Islet of Langerhans (tissue), 1 donor: ENCODE results near the gene COA8.

Source experiments
- FAIRE-seq: peaks from one replicate; lab custom pipeline; 2011; peaks lifted over from hg19 to GRCh38; lab: Jason Lieb, UNC

The COA8 gene

DNA sequence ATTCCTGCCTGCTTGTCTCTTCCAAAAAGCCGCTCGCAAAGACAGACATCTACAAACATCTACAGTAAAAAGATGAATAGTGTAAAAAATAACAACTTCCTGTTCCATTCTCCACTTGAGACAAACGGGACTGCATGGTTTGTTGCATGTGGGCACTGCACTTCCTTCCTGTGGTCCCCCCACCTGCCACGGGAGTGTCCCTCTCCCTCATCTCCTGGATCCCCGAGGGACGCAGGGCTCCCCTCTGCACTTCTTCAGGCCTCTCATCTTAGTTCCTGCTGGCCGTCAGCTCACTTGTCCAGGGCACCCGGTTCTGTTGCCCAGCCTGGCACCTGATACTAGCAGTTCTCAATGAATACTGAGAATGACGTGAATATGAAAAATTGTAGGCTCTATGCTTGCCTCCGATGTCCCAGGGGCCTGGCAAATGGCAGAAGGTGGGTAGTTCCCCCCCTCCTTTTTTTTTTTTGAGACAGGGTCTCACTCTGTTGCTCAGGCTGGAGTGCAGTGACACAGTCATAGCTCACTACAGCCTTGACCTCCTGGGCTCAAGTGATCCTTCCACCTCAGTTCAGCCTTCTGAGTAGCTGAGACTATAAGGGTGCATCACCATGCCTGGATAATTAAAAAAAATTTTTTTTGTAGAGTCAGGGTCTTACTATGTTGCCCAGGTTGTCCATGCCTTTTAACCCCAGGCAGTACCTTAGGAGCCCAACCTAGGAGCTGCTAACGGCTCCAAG is 62.8 kb downstream of the COA8 start:
- no peak for FAIRE-seq

DNA sequence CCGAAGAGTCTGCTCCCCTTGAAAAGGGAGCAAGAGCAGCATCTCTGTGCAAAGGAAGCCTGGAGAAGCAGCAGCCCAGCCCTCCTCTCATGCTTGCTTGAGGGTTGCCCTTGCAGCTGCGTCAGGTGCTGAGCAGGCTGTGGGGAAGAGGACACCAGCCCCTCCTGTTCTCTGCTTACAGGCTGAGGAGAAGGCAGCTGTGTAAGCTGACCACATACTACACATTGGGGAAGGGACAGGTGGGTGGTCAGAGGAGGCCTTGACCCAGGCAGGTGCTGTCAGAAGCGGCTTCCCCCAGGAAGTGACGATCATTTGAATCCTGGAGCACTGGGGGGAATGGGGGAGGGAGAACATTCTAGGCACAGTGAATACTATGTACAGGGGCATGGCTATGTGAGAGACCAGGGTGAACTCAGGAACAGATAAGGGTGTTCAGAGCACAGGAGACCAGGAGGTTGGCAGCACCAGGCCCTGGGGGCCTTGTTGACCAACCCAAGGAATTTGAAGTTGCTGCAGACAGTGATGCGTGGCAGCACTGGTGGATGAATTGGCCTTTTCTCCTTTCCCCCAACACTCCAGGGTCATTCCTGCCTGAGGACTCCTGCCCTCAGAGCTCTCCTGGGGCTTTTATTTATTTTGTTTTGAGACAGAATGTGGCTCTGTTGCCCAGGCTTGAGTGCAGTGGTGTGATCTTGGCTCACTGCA is 63.5 kb downstream of the COA8 start:
- FAIRE-seq = no peak

DNA sequence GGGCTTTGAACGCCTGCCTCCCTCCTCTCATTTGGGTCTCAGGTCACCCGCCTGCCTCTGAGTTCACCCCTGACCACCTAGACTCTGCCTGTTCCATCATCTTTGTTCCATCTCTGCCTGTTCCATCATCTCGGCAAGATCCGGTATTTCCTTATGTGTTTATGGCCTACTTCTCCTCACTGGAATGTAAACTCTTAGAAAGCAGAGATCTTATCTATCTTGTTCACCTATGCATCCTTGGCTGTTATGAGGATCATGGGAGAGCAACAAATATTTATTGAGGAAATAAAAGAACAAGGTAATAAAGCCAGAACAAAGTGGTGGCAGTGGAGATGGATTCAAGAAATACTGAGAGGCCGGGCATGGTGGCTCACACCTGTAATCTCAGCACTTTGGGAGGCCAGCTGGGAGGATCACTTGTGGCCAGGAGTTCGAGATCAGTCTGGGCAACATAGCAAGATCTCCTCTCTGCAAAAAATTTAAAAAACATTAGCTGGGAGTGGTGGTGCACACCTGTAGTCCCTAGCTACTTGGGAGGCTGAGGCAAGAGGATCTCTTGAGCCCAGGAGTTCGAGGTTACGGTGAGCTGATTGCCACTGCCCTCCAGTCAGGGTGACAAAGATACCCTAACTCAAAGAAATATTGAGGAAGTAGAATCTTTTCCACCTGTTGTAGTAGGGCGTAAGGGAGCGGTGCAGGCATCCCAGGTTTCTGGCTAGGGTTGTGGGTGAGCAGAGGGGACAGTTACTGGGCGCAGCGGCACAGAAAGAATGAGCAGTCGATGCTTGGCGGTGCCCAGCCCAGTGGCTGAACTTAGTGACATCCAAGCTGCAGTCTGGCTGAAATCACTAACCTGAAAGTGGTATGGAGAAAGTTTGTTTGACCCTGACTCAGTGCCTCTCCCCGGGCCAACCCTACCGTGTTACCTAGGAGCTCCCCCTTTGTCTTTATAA is 64.6 kb downstream of the COA8 start:
- FAIRE-seq = no peak

DNA sequence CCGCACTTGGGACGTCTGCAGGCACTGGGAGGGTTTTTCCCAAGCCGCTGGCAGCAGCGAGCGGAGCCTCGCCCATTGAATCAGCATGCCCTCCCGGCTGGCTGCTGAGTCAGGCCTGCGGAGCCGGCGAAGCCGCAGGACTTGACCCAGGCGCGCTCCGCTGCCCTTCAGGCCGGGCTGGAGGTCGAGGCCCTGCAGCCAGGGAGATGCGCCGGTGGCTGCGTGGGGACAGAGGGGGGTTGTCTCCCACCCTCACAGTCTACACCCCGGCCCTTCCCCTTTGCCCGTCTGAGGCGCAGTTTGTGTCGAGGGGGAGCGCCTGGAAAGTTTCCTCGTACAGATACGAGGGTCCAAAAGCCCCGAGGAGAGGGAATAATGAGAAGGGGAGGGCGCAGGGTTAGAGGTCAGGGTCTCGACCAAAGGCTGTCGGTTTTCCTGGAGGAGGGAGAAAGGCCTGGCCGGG is 65.5 kb downstream of the COA8 start:
- FAIRE-seq = no peak

DNA sequence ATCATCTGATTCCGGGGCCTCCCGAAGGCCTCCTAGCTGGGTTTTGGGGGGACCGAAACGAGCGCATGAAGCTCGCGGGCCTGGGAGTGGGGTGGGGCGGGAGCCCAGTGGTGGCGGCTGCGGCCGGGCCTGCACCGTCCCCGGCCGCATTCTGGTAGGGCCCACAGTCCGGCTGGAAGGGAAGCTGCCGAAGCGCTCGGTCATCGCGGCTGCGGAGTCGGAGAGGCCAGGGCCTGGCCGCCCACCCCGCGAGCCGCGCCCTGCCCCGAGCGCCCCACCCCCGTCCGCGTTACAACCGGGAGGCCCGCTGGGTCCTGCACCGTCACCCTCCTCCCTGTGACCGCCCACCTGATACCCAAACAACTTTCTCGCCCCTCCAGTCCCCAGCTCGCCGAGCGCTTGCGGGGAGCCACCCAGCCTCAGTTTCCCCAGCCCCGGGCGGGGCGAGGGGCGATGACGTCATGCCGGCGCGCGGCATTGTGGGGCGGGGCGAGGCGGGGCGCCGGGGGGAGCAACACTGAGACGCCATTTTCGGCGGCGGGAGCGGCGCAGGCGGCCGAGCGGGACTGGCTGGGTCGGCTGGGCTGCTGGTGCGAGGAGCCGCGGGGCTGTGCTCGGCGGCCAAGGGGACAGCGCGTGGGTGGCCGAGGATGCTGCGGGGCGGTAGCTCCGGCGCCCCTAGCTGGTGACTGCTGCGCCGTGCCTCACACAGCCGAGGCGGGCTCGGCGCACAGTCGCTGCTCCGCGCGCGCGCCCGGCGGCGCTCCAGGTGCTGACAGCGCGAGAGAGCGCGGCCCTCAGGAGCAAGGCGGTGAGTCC is 66.1 kb downstream of the COA8 start, which contains the start of gene KLC1:
KLC1 (plus strand) TSS at position 528 of the 819 bp plus-strand sequence. CDS start 25,354 bp downstream, outside the sequence.
- no peak for FAIRE-seq

DNA sequence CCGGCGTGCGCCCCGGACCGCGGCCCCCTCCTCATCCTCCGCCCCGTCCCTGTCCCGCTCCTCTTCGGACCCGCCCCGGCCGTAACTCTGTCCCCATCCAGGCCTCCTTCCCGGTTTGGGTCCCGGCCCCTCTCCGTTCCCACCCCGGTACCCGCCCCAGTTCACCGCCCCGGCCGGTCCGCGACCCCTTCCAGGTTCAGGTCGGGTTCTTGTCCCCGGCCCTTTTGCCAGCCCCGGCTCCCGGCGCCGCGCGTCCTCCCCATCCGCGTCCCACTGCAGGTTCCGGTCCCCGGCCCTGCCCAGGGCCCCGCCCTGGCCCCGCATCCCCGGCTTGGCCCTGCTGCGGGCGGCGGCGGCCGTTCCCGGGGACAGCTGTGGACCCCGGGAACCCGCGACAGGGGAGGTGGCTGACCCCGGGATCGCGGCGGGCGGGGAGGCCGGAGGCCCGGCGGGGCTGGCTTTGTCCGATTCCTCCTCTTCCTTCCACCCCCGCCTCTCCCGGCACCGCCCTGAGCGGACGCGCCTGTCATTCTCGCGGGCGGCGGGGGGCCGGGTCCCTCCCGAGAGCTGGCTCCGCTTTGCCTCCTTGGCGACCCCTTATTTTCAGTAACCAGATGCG is 66.9 kb downstream of the COA8 start:
- no peak for FAIRE-seq

DNA sequence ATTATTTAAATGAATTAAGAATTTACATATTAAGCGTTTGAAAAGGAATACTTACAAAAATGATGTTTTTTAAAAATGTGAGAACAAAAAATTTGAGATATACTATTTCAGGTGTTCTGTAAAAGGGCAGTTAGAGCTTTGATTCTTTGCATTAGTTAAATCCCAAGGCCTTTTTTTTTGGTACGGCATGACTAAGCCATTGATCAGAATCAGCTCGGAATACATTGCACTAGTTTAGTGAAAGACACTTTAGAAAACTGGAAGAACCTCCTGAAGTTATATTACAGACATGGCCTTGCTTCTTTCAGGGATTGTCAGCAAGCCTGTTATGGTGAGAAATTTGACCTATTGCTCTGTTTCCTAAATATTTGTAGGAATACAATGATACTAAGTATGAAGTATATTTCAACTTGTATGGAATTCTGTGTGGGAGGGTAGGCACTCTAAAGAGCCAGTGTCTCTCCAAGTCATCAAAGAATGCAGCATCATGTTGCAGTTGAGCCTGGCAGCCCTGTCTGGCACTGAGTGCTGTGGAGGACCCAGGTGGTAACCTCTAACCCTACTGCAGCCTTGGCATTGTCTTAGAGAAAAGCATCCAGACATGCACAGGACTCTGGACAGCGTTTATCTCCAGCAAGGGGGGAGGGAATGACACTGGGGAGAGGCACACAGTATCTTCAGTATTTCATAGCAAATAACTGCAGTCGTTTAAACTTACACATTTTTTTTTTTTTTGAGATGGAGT is 67.8 kb downstream of the COA8 start:
- FAIRE-seq = no peak

DNA sequence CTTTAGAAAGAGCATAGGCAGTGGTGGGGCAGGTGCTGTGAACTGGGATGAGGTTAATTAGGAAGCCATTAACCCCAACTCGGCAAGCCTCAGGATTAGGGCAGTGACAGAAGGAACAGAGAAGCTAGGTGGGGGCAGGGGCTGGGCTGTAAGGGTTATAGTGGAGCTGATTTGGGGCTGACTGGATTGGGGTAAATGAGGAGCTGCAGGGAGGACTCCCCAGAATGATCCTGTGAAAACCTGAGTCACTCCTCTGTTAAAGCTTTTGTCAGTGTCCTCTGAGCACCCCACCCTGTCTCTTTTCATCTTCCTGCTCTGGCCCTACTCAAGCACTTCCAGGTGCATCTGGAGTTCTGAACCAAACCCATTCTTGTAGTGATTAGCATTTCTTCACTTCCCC is 70.6 kb downstream of the COA8 start:
- FAIRE-seq = no peak

DNA sequence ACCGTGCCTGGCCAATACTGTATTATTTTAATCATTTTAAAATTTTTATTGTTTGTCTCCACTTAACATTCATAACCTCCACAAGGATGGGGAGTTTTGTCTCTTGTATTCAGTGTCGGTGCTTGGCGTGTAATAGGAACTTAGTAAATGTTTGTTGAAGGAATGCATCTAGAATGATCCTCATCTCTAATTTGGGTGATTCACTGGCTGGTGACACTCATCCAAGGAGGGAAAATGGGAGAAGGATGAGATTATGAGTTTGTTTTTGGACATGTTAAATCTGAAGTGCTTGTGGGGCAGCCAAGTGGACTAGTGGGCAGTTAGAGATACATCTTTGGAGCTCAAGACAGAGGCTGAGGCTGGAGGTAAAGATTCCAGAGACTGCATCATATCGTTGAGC is 71.4 kb downstream of the COA8 start:
- FAIRE-seq = no peak

DNA sequence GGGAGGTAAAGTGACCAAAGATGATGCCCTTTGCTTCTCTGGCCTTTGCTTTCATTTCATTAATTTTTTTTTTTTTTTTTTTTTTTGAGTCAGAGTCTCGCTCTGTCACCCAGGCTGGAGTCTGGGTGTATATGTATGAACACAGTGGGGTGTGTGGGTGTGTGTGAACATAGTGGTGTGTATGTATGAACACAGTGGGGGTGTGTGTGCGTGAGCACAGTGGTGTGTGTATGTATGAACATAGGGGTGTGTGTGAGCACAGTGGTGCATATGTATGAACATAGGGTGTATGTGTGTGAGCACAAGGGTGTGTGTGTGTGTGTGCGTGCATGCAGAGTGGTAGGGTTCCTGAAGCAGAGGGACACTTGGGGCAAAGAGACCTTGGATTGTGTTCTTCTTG is 75.8 kb downstream of the COA8 start:
- FAIRE-seq = no peak
